Glutamatergic neuron (in vitro differentiated cells): Measurements from ENCODE around the gene POLD4. TPM values are rescaled to one million over a fixed set of nuclear protein-coding genes. Genes with fewer than 3 reads are reported as not detected.

Experiments used
- DNase-seq: peaks from one replicate; pipeline ENCODE4 v3.0.0; 2022
- H3K27ac Mint-ChIP-seq: one replicate; pipeline ENCODE4 v1.8.0; 2020; ENCODE audit warnings: mild to moderate bottlenecking, mixed read lengths, inconsistent platforms; ENCODE audit not compliant: unreplicated experiment
- H3K27me3 Mint-ChIP-seq: one replicate; pipeline ENCODE4 v1.8.0; 2020; ENCODE audit warnings: mild to moderate bottlenecking, moderate library complexity, mixed read lengths, inconsistent platforms; ENCODE audit not compliant: unreplicated experiment
- H3K36me3 Mint-ChIP-seq: one replicate; pipeline ENCODE4 v1.8.0; 2020; ENCODE audit warnings: mild to moderate bottlenecking, mixed read lengths, inconsistent platforms; ENCODE audit not compliant: unreplicated experiment
- H3K4me1 Mint-ChIP-seq: one replicate; pipeline ENCODE4 v1.8.0; 2020; ENCODE audit warnings: mild to moderate bottlenecking, low read depth, mixed read lengths, inconsistent platforms; ENCODE audit not compliant: unreplicated experiment
- H3K4me3 Mint-ChIP-seq: one replicate; pipeline ENCODE4 v1.8.0; 2020; ENCODE audit warnings: mild to moderate bottlenecking, mixed read lengths, inconsistent platforms; ENCODE audit not compliant: unreplicated experiment
- H3K9me3 Mint-ChIP-seq: one replicate; pipeline ENCODE4 v1.8.0; 2020; ENCODE audit warnings: mild to moderate bottlenecking, moderate library complexity, mixed read lengths, inconsistent platforms; ENCODE audit not compliant: unreplicated experiment
- total RNA-seq: library from RNA; stranded (reverse); fragmentation: NEBNext Ultra II Directional; extraction: Animal tissue kit (Norgen Biotek cat#: 25700); gene quantifications from one replicate; pipeline ENCODE4 v1.2.1, GENCODE V29; 2021; ENCODE audit not compliant: unreplicated experiment
- TF ChIP-seq, protein P1 (sequence below): fragments of 200-600 bp; sonication (generic); IDR thresholded peaks from one replicate; pipeline ENCODE4 v1.5.0; 2021; ENCODE audit not compliant: partially characterized antibody, unreplicated experiment

The POLD4 gene
- total RNA-seq, 1 donor from 2014 or later, result 15.4 TPM

- Mint-ChIP-seq H3K4me1 (peaks cover 8% of the 10 kb centered on the region), H3K4me3 (no peak overlapping the region), H3K9me3 (peaks cover 6% of the 10 kb centered on the region), H3K27ac (no peak overlapping the region), H3K27me3 (peaks cover 22% of the 10 kb centered on the region), H3K36me3 (no peaks in the 10 kb centered on the region)
- no peak for DNase-seq
- TF ChIP-seq, protein P1, sequence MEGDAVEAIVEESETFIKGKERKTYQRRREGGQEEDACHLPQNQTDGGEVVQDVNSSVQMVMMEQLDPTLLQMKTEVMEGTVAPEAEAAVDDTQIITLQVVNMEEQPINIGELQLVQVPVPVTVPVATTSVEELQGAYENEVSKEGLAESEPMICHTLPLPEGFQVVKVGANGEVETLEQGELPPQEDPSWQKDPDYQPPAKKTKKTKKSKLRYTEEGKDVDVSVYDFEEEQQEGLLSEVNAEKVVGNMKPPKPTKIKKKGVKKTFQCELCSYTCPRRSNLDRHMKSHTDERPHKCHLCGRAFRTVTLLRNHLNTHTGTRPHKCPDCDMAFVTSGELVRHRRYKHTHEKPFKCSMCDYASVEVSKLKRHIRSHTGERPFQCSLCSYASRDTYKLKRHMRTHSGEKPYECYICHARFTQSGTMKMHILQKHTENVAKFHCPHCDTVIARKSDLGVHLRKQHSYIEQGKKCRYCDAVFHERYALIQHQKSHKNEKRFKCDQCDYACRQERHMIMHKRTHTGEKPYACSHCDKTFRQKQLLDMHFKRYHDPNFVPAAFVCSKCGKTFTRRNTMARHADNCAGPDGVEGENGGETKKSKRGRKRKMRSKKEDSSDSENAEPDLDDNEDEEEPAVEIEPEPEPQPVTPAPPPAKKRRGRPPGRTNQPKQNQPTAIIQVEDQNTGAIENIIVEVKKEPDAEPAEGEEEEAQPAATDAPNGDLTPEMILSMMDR, result no peak
Measured at GRCh38 chr11:67375320-67376055, 22.1 kb upstream of the POLD4 start.

- H3K27me3 Mint-ChIP-seq, result peaks cover 21% of the 10 kb centered on the region
- peaks cover 8% of the 10 kb centered on the region for H3K4me1 Mint-ChIP-seq
- peaks cover 6% of the 10 kb centered on the region for H3K9me3 Mint-ChIP-seq
- H3K36me3 Mint-ChIP-seq, result no peaks in the 10 kb centered on the region
- no peak for DNase-seq
- H3K4me3 Mint-ChIP-seq, result no peak overlapping the region
- no peak overlapping the region for H3K27ac Mint-ChIP-seq
- TF ChIP-seq, protein P1, result no peak
Measured at GRCh38 chr11:67374571-67375281, 21.4 kb upstream of the POLD4 start.

DNA sequence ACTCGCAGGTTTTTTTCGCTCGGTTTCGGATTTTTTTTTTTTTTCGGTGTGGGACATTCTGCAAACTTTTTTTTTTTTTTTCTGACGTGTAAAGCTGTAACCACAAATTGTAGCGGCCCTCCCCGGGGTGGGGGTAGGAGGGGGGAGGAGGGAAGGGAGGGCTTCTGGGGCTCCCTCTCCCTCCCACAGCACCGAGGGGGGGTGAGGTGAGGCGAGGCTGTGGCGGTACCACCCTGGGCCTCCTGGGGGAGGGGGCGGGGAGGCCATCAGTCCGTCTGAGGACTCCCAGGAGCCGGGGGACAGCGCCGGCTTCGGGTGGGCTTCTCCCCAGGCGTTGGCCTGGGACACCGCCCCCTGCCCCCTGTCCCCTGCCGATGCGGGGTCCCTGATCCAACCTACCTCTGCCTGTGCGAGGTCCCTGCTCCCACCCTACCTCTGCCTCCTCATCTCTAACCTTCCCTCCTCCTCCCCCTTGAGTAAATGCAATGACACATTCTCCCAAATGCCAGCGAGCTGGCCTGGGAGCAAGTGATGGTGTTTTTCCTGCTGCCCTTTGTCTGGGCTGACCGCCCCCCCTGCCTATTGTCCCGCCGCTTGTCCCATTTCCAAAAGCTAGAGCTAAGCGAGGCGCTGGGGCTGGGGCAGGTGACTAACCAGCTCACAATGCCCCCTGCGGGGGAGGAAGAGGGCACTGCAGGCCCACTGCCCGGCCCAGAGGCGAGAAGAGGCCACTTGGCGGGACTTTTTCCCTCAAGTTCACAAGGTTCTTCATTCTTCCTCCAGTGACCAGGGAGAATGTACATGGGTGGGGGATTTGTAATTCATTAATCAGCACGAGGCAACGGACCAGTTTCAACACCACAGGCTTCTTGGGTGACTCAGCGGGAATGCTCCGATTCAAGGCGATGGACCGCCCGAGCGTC, 20.6 kb upstream of the POLD4 start:
- TF ChIP-seq, protein P1, result peak; percentile 40
- H3K9me3 Mint-ChIP-seq, result peaks cover 6% of the 10 kb centered on the region
- no peaks in the 10 kb centered on the region for H3K36me3 Mint-ChIP-seq
- H3K4me1 Mint-ChIP-seq, result peaks cover 8% of the 10 kb centered on the region
- peak; percentile 67 for DNase-seq
- H3K27me3 Mint-ChIP-seq, result peaks cover 21% of the 10 kb centered on the region
- H3K4me3 Mint-ChIP-seq, result peak overlapping the region; percentile 85
- H3K27ac Mint-ChIP-seq, result no peak overlapping the region

GRCh38 chr11:67372993-67373647, 19.8 kb upstream of the POLD4 start, which contains the start of gene CLCF1:
CLCF1 (minus strand) TSS chr11:67373598; CDS start chr11:67373539, 59 bp downstream.
- Mint-ChIP-seq H3K4me1 (peaks cover 8% of the 10 kb centered on the region), H3K27me3 (peaks cover 22% of the 10 kb centered on the region), H3K9me3 (peaks cover 9% of the 10 kb centered on the region), H3K4me3 (peak within 1 kb of the TSS; percentile 85), H3K27ac (no peak within 1 kb of the TSS), H3K36me3 (no peaks in the 10 kb centered on the region)
- DNase-seq, result peak; percentile 69
- TF ChIP-seq, protein P1, result no peak
